ENCODE results near the gene FRAT2.

FRAT2 gene

GRCh38 chr10:97360705-97361536 lies 26.4 kb upstream of the FRAT2 start:
- Histone ChIP-seq H3K9me3 (ENCODE audit: control insufficient read depth, insufficient read depth, low read length) (no peaks in the 10 kb centered on the region), H3K4me3 (ENCODE audit: low read length) (no peak overlapping the region), H3F3A (ENCODE audit: control insufficient read depth, insufficient read depth) (peaks cover 2% of the 10 kb centered on the region), H3K27me3 (ENCODE audit: control insufficient read depth, low read length) (no peaks in the 10 kb centered on the region), H3K36me3 (ENCODE audit: control insufficient read depth, low read length) (peaks cover 78% of the 10 kb centered on the region), H3K4me2 (ENCODE audit: low read length) (no peak overlapping the region), H3K9me2 (replicated peaks; ENCODE audit: control insufficient read depth, low read length) (no peaks in the 10 kb centered on the region), H3K79me2 (ENCODE audit: control insufficient read depth, low read length) (no peaks in the 10 kb centered on the region), H3K27ac (ENCODE audit: low read depth, low read length) (no peak overlapping the region), H4K20me1 (ENCODE audit: control insufficient read depth, insufficient read depth, low read depth, low read length) (0 out of 2 replicates have a peak, but pooled peaks cover 5% of the 10 kb centered on the region), H3K4me1 (ENCODE audit: control insufficient read depth, low read length) (peaks cover 14% of the 10 kb centered on the region)
- TF ChIP-seq CTCF (IDR thresholded peaks at IDR 0.05; ENCODE audit: low read depth, low read length, poor library complexity, severe bottlenecking) (no peak), EZH2phosphoT487 (IDR thresholded peaks at IDR 0.05; ENCODE audit: borderline replicate concordance, low read length) (no peak)

GRCh38 chr10:97358781-97359180 lies 24.3 kb upstream of the FRAT2 start:
- Histone ChIP-seq H3K4me2 (ENCODE audit: low read length) (no peak overlapping the region), H4K20me1 (ENCODE audit: control insufficient read depth, insufficient read depth, low read depth, low read length) (no peaks in the 10 kb centered on the region), H3K4me1 (ENCODE audit: control insufficient read depth, low read length) (no peaks in the 10 kb centered on the region), H3K27me3 (ENCODE audit: control insufficient read depth, low read length) (no peaks in the 10 kb centered on the region), H3K9me3 (ENCODE audit: control insufficient read depth, insufficient read depth, low read length) (no peaks in the 10 kb centered on the region), H3K79me2 (ENCODE audit: control insufficient read depth, low read length) (no peaks in the 10 kb centered on the region), H3K4me3 (ENCODE audit: low read length) (no peak overlapping the region), H3K9me2 (replicated peaks; ENCODE audit: control insufficient read depth, low read length) (no peaks in the 10 kb centered on the region), H3K36me3 (ENCODE audit: control insufficient read depth, low read length) (peaks cover 65% of the 10 kb centered on the region), H3K27ac (ENCODE audit: low read depth, low read length) (no peak overlapping the region), H3F3A (ENCODE audit: control insufficient read depth, insufficient read depth) (no peaks in the 10 kb centered on the region)
- TF ChIP-seq CTCF (IDR thresholded peaks at IDR 0.05; ENCODE audit: low read depth, low read length, poor library complexity, severe bottlenecking) (no peak), EZH2phosphoT487 (IDR thresholded peaks at IDR 0.05; ENCODE audit: borderline replicate concordance, low read length) (no peak)

GRCh38 chr10:97358349-97358748 lies 23.8 kb upstream of the FRAT2 start:
- no peaks in the 10 kb centered on the region for H3K4me1 ChIP-seq (ENCODE audit: control insufficient read depth, low read length)
- no peaks in the 10 kb centered on the region for H3K79me2 ChIP-seq (ENCODE audit: control insufficient read depth, low read length)
- no peaks in the 10 kb centered on the region for H3K9me2 ChIP-seq (replicated peaks; ENCODE audit: control insufficient read depth, low read length)
- no peaks in the 10 kb centered on the region for H4K20me1 ChIP-seq (ENCODE audit: control insufficient read depth, insufficient read depth, low read depth, low read length)
- no peak for TF ChIP-seq CTCF (IDR thresholded peaks at IDR 0.05; ENCODE audit: low read depth, low read length, poor library complexity, severe bottlenecking)
- no peak for TF ChIP-seq EZH2phosphoT487 (IDR thresholded peaks at IDR 0.05; ENCODE audit: borderline replicate concordance, low read length)
- H3K4me2 ChIP-seq (ENCODE audit: low read length), result no peak overlapping the region
- H3F3A ChIP-seq (ENCODE audit: control insufficient read depth, insufficient read depth), result no peaks in the 10 kb centered on the region
- H3K36me3 ChIP-seq (ENCODE audit: control insufficient read depth, low read length), result peaks cover 61% of the 10 kb centered on the region
- H3K4me3 ChIP-seq (ENCODE audit: low read length), result no peak overlapping the region
- no peaks in the 10 kb centered on the region for H3K9me3 ChIP-seq (ENCODE audit: control insufficient read depth, insufficient read depth, low read length)
- H3K27me3 ChIP-seq (ENCODE audit: control insufficient read depth, low read length), result no peaks in the 10 kb centered on the region
- H3K27ac ChIP-seq (ENCODE audit: low read depth, low read length), result no peak overlapping the region
